Measurements from ENCODE around the gene ARHGEF33.

The ARHGEF33 gene

DNA sequence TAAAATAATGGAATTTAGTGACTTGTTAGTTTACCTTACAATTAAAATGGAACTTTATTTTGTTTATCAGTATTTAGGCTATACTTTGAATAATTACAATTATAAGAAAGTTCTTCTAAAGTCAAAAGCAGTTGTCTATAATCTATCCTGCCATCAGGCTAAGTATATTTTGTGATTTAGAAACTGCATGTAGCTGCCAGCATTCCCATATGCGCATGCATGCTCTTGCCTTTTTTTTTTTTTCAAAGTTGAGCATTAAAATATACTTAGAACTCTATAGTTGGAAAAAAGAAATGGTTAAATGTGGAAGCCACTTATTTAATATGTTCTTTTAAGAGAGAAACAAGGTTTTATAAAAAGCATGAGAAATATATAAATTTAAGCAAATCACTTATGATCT, 99.0 kb downstream of the ARHGEF33 start:
- TF ChIP-seq, protein P1, sequence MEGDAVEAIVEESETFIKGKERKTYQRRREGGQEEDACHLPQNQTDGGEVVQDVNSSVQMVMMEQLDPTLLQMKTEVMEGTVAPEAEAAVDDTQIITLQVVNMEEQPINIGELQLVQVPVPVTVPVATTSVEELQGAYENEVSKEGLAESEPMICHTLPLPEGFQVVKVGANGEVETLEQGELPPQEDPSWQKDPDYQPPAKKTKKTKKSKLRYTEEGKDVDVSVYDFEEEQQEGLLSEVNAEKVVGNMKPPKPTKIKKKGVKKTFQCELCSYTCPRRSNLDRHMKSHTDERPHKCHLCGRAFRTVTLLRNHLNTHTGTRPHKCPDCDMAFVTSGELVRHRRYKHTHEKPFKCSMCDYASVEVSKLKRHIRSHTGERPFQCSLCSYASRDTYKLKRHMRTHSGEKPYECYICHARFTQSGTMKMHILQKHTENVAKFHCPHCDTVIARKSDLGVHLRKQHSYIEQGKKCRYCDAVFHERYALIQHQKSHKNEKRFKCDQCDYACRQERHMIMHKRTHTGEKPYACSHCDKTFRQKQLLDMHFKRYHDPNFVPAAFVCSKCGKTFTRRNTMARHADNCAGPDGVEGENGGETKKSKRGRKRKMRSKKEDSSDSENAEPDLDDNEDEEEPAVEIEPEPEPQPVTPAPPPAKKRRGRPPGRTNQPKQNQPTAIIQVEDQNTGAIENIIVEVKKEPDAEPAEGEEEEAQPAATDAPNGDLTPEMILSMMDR (IDR thresholded peaks at IDR 0.05; ENCODE audit: control insufficient read depth, extremely low read depth, insufficient read depth): no peak
- no peak overlapping the region for H3K4me3 ChIP-seq (ENCODE audit: low read depth, low read length)
- no peak for DNase-seq (ENCODE audit: low read depth)

DNA sequence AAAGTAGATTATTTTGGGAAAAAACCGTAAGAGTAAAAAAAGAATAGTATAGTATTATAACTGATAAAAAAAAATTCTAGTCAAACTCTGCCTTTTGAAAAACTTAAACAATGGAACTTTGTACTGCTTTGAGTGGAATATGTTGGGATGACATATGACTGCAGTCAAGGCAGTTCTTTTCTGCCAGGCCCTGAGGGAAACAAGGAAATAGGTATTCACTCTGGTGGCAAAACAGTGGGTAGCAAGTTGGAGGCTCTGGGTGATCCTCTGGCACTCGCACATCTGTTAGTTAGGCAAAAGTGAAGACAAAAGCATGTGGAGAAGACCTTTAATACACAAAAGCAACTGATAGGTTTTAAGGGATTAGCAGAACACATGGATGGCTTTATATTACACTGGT, 102.2 kb downstream of the ARHGEF33 start:
- TF ChIP-seq, protein P1 (IDR thresholded peaks at IDR 0.05; ENCODE audit: control insufficient read depth, extremely low read depth, insufficient read depth): no peak
- DNase-seq (ENCODE audit: low read depth): no peak
- no peak overlapping the region for H3K4me3 ChIP-seq (ENCODE audit: low read depth, low read length)

DNA sequence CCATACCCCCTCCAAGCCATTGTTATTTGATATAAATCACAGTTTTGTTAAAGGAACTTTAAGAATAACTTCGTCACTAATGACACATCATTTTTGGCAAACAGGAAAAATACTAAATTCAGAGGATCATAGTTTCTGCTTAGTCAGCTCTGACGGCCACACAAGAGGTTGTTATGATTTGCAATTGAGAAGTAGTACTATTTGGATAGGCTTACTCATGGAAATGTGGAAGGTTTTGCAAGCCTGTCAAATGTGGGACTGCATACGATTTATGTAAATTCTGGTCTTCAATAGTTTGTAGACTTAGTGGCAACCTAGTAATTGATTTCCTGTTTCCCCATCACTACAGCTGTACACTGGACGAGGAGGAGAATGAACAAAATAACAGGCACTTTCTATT, 108.1 kb downstream of the ARHGEF33 start:
- H3K4me3 ChIP-seq (ENCODE audit: low read depth, low read length): no peak overlapping the region
- DNase-seq (ENCODE audit: low read depth): no peak
- TF ChIP-seq, protein P1 (IDR thresholded peaks at IDR 0.05; ENCODE audit: control insufficient read depth, extremely low read depth, insufficient read depth): no peak

DNA sequence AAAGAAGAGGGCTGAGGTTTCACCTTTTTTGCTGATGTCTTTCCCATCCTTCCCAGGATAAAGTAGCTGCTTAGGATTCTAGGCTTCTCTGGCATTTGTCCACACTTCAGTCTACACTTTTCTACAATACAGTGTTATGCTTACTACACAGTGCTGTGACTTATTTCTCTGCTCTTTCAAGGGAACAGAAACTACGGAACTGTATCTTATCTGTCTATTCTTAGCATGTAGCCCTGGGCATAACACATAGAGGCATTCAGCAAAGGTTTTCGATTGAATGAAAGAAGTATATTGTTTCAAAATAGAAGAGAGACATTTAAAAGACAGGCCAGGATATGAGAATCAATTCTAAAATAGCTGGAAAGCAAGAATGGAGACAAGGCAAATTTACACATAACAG, 110.9 kb downstream of the ARHGEF33 start:
- TF ChIP-seq, protein P1 (IDR thresholded peaks at IDR 0.05; ENCODE audit: control insufficient read depth, extremely low read depth, insufficient read depth): no peak
- DNase-seq (ENCODE audit: low read depth): no peak
- no peak overlapping the region for H3K4me3 ChIP-seq (ENCODE audit: low read depth, low read length)

DNA sequence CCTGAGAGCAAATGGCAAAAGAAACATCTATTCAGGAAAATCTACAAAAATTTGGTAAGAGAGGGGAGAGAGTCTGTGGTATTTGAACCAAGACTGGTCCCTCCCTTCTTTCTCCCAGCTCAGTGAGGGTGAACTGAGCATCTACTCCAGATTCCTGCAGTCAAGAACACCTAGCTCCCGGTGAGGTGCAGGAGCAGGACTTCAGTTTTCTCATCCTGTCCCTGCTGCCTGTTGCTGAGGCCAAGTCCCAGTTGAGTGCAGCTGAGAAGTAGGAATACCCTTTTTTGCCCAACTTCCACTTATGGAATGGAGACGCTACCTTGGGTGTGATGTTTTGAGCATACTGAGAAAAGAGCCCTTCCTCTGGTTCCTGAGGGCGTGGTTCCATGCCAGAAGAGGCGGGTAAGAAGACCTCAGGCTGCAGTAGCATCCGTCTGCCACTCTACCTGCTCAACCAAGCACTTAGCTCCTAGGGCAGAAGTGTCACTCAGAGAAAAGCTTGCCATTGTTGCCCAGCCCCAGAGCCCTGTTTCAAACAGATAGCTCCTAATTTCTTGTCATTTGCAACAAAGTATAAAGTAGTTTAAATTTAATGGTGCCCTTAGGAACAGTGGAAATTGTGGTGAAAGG, 118.3 kb downstream of the ARHGEF33 start:
- TF ChIP-seq, protein P1 (IDR thresholded peaks at IDR 0.05; ENCODE audit: control insufficient read depth, extremely low read depth, insufficient read depth): no peak
- no peak overlapping the region for H3K4me3 ChIP-seq (ENCODE audit: low read depth, low read length)
- DNase-seq (ENCODE audit: low read depth): no peak

DNA sequence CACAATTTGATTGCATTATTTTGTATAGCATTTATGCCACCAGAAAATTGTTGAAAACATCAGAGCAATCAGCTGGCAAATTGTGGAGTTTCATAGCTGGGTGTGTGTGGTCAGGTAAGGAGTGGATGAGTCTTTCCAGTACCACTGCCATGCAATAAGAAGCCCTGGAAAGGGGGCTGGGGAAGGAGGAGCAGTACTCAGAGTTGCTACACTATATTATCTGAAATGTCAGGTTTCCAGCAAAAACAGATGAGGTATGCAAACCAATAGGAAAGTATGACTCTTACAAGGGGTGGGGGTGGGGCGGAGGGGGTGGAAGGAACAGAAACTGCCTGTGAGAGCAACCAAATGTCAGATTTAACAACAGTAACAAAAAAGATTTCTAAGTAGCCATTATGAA, 119.0 kb downstream of the ARHGEF33 start:
- H3K4me3 ChIP-seq (ENCODE audit: low read depth, low read length): no peak overlapping the region
- TF ChIP-seq, protein P1 (IDR thresholded peaks at IDR 0.05; ENCODE audit: control insufficient read depth, extremely low read depth, insufficient read depth): no peak
- no peak for DNase-seq (ENCODE audit: low read depth)

DNA sequence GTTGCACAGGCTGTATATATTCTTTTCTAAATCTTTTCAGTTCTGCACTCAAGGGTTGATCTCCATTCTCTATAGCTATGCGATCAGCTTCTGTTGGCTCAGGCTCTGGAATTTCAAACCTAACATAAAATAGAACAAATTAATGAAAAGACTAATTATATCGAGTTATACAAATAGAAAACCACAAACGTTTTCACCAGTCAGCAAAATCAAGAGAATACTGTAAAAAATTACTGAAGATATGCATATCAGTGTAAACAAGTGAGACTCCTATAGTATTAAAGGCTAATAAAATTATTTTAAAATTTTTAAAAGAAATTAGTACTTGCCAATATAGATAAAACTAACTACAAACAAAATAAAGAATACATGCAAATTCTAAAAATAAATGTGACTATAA, 124.2 kb downstream of the ARHGEF33 start:
- DNase-seq (ENCODE audit: low read depth): no peak
- H3K4me3 ChIP-seq (ENCODE audit: low read depth, low read length): no peak overlapping the region

More for the DNA sequence above, 124.2 kb downstream of the ARHGEF33 start:
- TF ChIP-seq, protein P1 (IDR thresholded peaks at IDR 0.05; ENCODE audit: control insufficient read depth, extremely low read depth, insufficient read depth): no peak

Data from LNCaP clone FGC (cell line).